DND-41 (cell line): ENCODE results near the gene HCN2.

Experiments
- ATAC-seq: fragments of 200-7000 bp; cut with Tn5 transposase; 3 replicates; pipeline ENCODE4 v1.9.1; 2021; ENCODE audit warnings: low read depth; ENCODE audit not compliant: insufficient read depth
- DNase-seq: peaks from one replicate; pipeline ENCODE4 v3.0.0-alpha.2; 2020
- H2AFZ ChIP-seq: 2 replicates; pipeline ENCODE4 v1.6.0; 2012; ENCODE audit warnings: low read depth, low read length
- H3K27ac ChIP-seq: 2 replicates; pipeline ENCODE4 v1.5.1; 2012; ENCODE audit warnings: low read length, inconsistent platforms
- H3K27me3 ChIP-seq: fragments of 200-600 bp; sonication (generic); 2 replicates; pipeline ENCODE4 v1.6.0; 2012; ENCODE audit warnings: low read length, mild to moderate bottlenecking, inconsistent platforms; ENCODE audit not compliant: insufficient read depth, poor library complexity
- H3K36me3 ChIP-seq: 2 replicates; pipeline ENCODE4 v1.5.1; 2012; ENCODE audit warnings: low read length, inconsistent platforms; ENCODE audit not compliant: insufficient read depth
- H3K4me1 ChIP-seq: 2 replicates; pipeline ENCODE4 v1.5.1; 2012; ENCODE audit warnings: mild to moderate bottlenecking, low read length; ENCODE audit not compliant: insufficient read depth
- H3K4me2 ChIP-seq: 2 replicates; pipeline ENCODE4 v1.6.0; 2012; ENCODE audit warnings: mild to moderate bottlenecking, moderate library complexity, low read length, inconsistent platforms; ENCODE audit not compliant: insufficient read depth
- H3K4me3 ChIP-seq, 2 experiments: fragments of 200-600 bp in 1 of 2; shearing (Covaris generic) in 1 of 2; 2 replicates each; pipeline ENCODE4 v1.5.1; 2012 to 2016; ENCODE audit warnings: inconsistent platforms in 2 of 2, low read length in 2 of 2, mild to moderate bottlenecking in 2 of 2, low read depth in 1 of 2, moderate library complexity in 1 of 2
- H3K79me2 ChIP-seq: 2 replicates; pipeline ENCODE4 v1.6.0; 2012; ENCODE audit warnings: low read length, inconsistent platforms; ENCODE audit not compliant: insufficient read depth
- H3K9ac ChIP-seq: 2 replicates; pipeline ENCODE4 v1.6.0; 2012; ENCODE audit warnings: low read depth, mild to moderate bottlenecking, inconsistent platforms, low read length, moderate library complexity
- H3K9me3 ChIP-seq: 2 replicates; pipeline ENCODE4 v1.5.1; 2012; ENCODE audit warnings: low read length, moderate library complexity, mild to moderate bottlenecking, inconsistent platforms; ENCODE audit not compliant: insufficient read depth, severe bottlenecking
- H4K20me1 ChIP-seq: 2 replicates; pipeline ENCODE4 v1.6.0; 2012; ENCODE audit warnings: low read length; ENCODE audit not compliant: insufficient read depth
- CTCF ChIP-seq: IDR thresholded peaks from 2 replicates; pipeline ENCODE4 v1.5.1; 2012; ENCODE audit warnings: borderline replicate concordance, low read length, moderate library complexity, mild to moderate bottlenecking; ENCODE audit not compliant: poor library complexity, severe bottlenecking; ENCODE audit errors: extremely low read depth
- EZH2 ChIP-seq: IDR thresholded peaks from 3 replicates; pipeline ENCODE4 v1.6.1; 2012; ENCODE audit warnings: borderline replicate concordance, low read depth, mild to moderate bottlenecking, moderate library complexity, low read length, inconsistent platforms; ENCODE audit not compliant: severe bottlenecking

HCN2 gene

GRCh38 chr19:576768-577438 is 12.8 kb upstream of the HCN2 start:
- H3K27me3 ChIP-seq: no peaks in the 10 kb centered on the region
- H3K9ac ChIP-seq: no peak overlapping the region
- H4K20me1 ChIP-seq: peaks cover 82% of the 10 kb centered on the region
- H3K27ac ChIP-seq: no peak overlapping the region
- peak overlapping the region; percentile 1; the same call in 1 of the 2 replicates for H3K4me2 ChIP-seq
- DNase-seq (no peak), ATAC-seq (no peak)
- no peak for TF ChIP-seq CTCF
- TF ChIP-seq EZH2: no peak
- H2AFZ ChIP-seq: no peak overlapping the region
- H3K4me3 ChIP-seq: no peak overlapping the region
- H3K9me3 ChIP-seq: no peaks in the 10 kb centered on the region
- H3K4me1 ChIP-seq: peaks cover 31% of the 10 kb centered on the region
- H3K36me3 ChIP-seq: peaks cover 61% of the 10 kb centered on the region
- H3K79me2 ChIP-seq: peaks cover 85% of the 10 kb centered on the region

GRCh38 chr19:577439-578392 is 12.0 kb upstream of the HCN2 start:
- Histone ChIP-seq H3K9me3 (no peaks in the 10 kb centered on the region), H4K20me1 (peaks cover 86% of the 10 kb centered on the region), H3K4me1 (peaks cover 31% of the 10 kb centered on the region), H3K36me3 (peaks cover 68% of the 10 kb centered on the region), H3K27ac (no peak overlapping the region), H2AFZ (no peak overlapping the region), H3K27me3 (no peaks in the 10 kb centered on the region), H3K4me2 (no peak overlapping the region), H3K79me2 (peaks cover 81% of the 10 kb centered on the region), H3K9ac (no peak overlapping the region), H3K4me3 (no peak overlapping the region)
- no peak for ATAC-seq
- DNase-seq: no peak
- TF ChIP-seq EZH2 (no peak), CTCF (peak; percentile 23)

- peaks cover 66% of the 10 kb centered on the region for H3K79me2 ChIP-seq
- TF ChIP-seq CTCF (no peak), EZH2 (no peak)
- H3K9me3 ChIP-seq: no peaks in the 10 kb centered on the region
- H3K4me1 ChIP-seq: peaks cover 21% of the 10 kb centered on the region
- H3K4me2 ChIP-seq: no peak overlapping the region
- H3K36me3 ChIP-seq: peaks cover 73% of the 10 kb centered on the region
- peaks cover 88% of the 10 kb centered on the region for H4K20me1 ChIP-seq
- ATAC-seq (no peak), DNase-seq (no peak)
- no peak overlapping the region for H3K27ac ChIP-seq
- H3K27me3 ChIP-seq: no peaks in the 10 kb centered on the region
- no peak overlapping the region for H3K9ac ChIP-seq
- H3K4me3 ChIP-seq: no peak overlapping the region
- H2AFZ ChIP-seq: no peak overlapping the region
Observed at GRCh38 chr19:579111-579841, 10.4 kb upstream of the HCN2 start.
